ENCODE measurements around the gene BCL2.

The BCL2 gene

DNA sequence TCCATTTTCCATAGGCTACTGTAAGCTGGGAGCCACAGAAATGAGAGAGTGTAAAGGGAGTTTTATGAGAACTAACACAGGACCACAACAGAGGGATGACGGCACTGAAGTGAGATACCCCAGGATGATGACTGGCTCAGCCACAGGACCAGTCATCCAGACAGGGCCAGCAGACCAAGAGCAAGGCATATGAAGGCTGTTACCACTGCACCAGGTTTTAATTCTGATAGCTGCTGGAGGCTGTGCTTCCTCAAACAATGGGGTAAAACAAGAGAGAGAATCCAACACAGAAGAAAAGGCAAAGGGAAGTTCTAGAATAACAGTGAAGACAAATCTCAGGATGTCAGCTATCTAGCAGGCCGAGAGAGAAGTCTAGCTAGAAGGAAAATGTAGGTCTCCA lies 94.9 kb downstream of the BCL2 start:
- H3K9me3 Mint-ChIP-seq, result peaks cover 6% of the 10 kb centered on the region
- no peaks in the 10 kb centered on the region for H3K27me3 Mint-ChIP-seq (ENCODE audit: low read depth)
- H3K4me3 Mint-ChIP-seq, result peak overlapping the region; percentile 6
- DNase-seq (ENCODE audit: low spot score), result no peak
- H3K36me3 Mint-ChIP-seq (ENCODE audit: low read depth), result peaks cover 61% of the 10 kb centered on the region
- peak overlapping the region; percentile 14 for H3K27ac Mint-ChIP-seq
- H3K4me1 Mint-ChIP-seq (ENCODE audit: low read depth), result peaks cover 60% of the 10 kb centered on the region

DNA sequence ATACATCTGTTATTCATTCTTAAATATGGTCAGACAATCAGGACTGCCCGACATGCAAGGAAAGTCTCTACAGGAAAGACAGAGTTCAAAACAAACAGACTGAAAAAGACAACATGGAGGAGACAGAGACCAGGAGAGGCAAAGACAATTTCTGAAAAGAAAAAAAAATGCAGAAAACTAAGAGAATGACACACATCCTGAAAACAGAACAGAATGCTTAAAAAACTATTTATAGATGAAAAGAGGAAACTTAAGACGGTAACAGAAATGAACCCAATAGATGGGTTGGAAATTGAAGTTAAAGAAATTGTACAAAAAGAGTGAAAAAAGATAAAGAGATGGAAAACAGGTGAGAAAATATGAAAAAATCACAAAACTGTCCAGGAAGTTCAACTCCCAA lies 95.7 kb downstream of the BCL2 start:
- H3K4me1 Mint-ChIP-seq (ENCODE audit: low read depth), result peaks cover 58% of the 10 kb centered on the region
- DNase-seq (ENCODE audit: low spot score), result no peak
- peak overlapping the region; percentile 36 for H3K27ac Mint-ChIP-seq
- peaks cover 8% of the 10 kb centered on the region for H3K9me3 Mint-ChIP-seq
- no peaks in the 10 kb centered on the region for H3K27me3 Mint-ChIP-seq (ENCODE audit: low read depth)
- peaks cover 63% of the 10 kb centered on the region for H3K36me3 Mint-ChIP-seq (ENCODE audit: low read depth)
- H3K4me3 Mint-ChIP-seq, result peak overlapping the region; percentile 17

- peaks cover 75% of the 10 kb centered on the region for H3K36me3 Mint-ChIP-seq (ENCODE audit: low read depth)
- peaks cover 71% of the 10 kb centered on the region for H3K4me1 Mint-ChIP-seq (ENCODE audit: low read depth)
- no peak for DNase-seq (ENCODE audit: low spot score)
- H3K27me3 Mint-ChIP-seq (ENCODE audit: low read depth), result no peaks in the 10 kb centered on the region
- no peak overlapping the region for H3K4me3 Mint-ChIP-seq
- H3K27ac Mint-ChIP-seq, result no peak overlapping the region
- H3K9me3 Mint-ChIP-seq, result peaks cover 16% of the 10 kb centered on the region
These were observed 98.7 kb downstream of the BCL2 start for GRCh38 chr18:63220903-63221302.

- H3K4me1 Mint-ChIP-seq (ENCODE audit: low read depth), result peaks cover 74% of the 10 kb centered on the region
- H3K36me3 Mint-ChIP-seq (ENCODE audit: low read depth), result peaks cover 77% of the 10 kb centered on the region
- no peaks in the 10 kb centered on the region for H3K27me3 Mint-ChIP-seq (ENCODE audit: low read depth)
- peak overlapping the region; percentile 83 for H3K4me3 Mint-ChIP-seq
- DNase-seq (ENCODE audit: low spot score), result no peak
- peak overlapping the region; percentile 94 for H3K27ac Mint-ChIP-seq
- peaks cover 16% of the 10 kb centered on the region for H3K9me3 Mint-ChIP-seq
These were observed 101.1 kb downstream of the BCL2 start for GRCh38 chr18:63218472-63218871.

- Mint-ChIP-seq H3K9me3 (peaks cover 10% of the 10 kb centered on the region), H3K27me3 (ENCODE audit: low read depth) (no peaks in the 10 kb centered on the region), H3K36me3 (ENCODE audit: low read depth) (peaks cover 75% of the 10 kb centered on the region), H3K27ac (peak overlapping the region; percentile 94), H3K4me1 (ENCODE audit: low read depth) (peaks cover 77% of the 10 kb centered on the region), H3K4me3 (peak overlapping the region; percentile 83)
- no peak for DNase-seq (ENCODE audit: low spot score)
These were observed 102.9 kb downstream of the BCL2 start for GRCh38 chr18:63216516-63217311.

DNA sequence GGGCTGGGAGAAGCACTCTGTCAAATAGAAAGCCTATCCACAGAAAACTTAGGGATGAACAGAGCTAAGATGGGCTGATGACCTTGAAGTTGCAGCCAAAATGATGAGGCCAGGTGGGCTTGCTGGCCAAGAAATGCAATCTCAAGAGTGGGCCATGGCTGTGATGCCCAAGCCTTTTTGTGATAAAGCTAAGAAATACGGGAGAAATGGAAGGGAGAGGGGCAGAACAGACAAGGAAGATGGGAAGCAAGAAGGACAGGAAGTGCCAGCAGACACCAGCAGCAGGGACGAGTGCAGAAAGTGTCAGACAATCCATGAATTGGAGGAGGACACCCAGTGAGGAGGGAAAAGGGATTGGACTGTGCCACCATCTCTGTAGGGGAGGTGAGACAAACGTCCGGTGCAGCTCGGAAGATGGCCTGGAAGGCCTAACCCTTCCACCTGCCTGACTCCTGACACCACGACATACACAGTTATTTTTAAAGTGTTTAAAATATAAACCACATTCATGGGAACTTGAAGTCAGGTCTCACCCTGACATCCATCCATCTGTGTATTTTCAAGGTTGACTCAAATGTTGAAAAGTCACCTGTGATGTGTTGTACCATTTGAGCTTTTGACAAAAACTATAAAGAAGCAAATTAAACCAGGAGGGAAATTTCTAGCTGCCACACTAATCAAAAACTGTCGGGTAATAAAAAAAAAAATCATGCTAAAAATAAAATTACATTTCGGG lies 105.5 kb downstream of the BCL2 start:
- Mint-ChIP-seq H3K9me3 (peaks cover 10% of the 10 kb centered on the region), H3K27me3 (ENCODE audit: low read depth) (no peaks in the 10 kb centered on the region), H3K36me3 (ENCODE audit: low read depth) (peaks cover 68% of the 10 kb centered on the region), H3K4me3 (peak overlapping the region; percentile 85), H3K27ac (peak overlapping the region; percentile 96), H3K4me1 (ENCODE audit: low read depth) (peaks cover 83% of the 10 kb centered on the region)
- DNase-seq (ENCODE audit: low spot score), result no peak

- peaks cover 68% of the 10 kb centered on the region for H3K36me3 Mint-ChIP-seq (ENCODE audit: low read depth)
- peaks cover 82% of the 10 kb centered on the region for H3K4me1 Mint-ChIP-seq (ENCODE audit: low read depth)
These were observed 106.2 kb downstream of the BCL2 start for GRCh38 chr18:63213331-63213900.

DNA sequence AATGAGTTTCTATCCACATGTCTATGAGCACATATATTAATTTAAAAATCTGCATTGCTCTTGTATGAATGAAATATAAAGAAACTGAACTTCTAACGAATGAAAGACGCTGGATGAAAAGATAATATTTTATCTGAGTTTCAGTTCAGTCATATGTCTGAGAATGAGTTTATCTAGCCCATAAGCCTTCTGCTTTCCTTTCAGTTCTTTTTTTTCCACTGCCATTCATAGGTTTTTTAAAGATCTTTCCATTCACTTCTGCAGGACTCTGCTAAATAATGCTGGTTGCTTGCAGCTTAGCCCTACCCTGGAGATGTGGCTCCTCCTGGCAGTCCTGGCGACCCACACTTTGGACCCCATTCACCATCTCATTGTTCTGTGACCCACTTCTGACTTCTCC lies 109.0 kb downstream of the BCL2 start:
- peak overlapping the region; percentile 85 for H3K4me3 Mint-ChIP-seq
- peaks cover 77% of the 10 kb centered on the region for H3K4me1 Mint-ChIP-seq (ENCODE audit: low read depth)
- H3K27me3 Mint-ChIP-seq (ENCODE audit: low read depth), result no peaks in the 10 kb centered on the region
- peak; percentile 17 for DNase-seq (ENCODE audit: low spot score)
- H3K36me3 Mint-ChIP-seq (ENCODE audit: low read depth), result peaks cover 64% of the 10 kb centered on the region
- peak overlapping the region; percentile 96 for H3K27ac Mint-ChIP-seq
- H3K9me3 Mint-ChIP-seq, result no peaks in the 10 kb centered on the region

More at GRCh38 chr18:63213331-63213900, 106.2 kb downstream of the BCL2 start:
- peak overlapping the region; percentile 96 for H3K27ac Mint-ChIP-seq
- H3K27me3 Mint-ChIP-seq (ENCODE audit: low read depth), result no peaks in the 10 kb centered on the region
- DNase-seq (ENCODE audit: low spot score), result peak; percentile 50
- peak overlapping the region; percentile 85 for H3K4me3 Mint-ChIP-seq
- H3K9me3 Mint-ChIP-seq, result peaks cover 3% of the 10 kb centered on the region

- Mint-ChIP-seq H3K27ac (peak overlapping the region; percentile 96), H3K9me3 (no peaks in the 10 kb centered on the region), H3K4me3 (peak overlapping the region; percentile 85), H3K27me3 (ENCODE audit: low read depth) (no peaks in the 10 kb centered on the region), H3K36me3 (ENCODE audit: low read depth) (peaks cover 62% of the 10 kb centered on the region), H3K4me1 (ENCODE audit: low read depth) (peaks cover 82% of the 10 kb centered on the region)
- DNase-seq (ENCODE audit: low spot score), result peak; percentile 6
These were observed 110.9 kb downstream of the BCL2 start for GRCh38 chr18:63208676-63209075.

GRCh38 chr18:63207835-63208234 lies 111.7 kb downstream of the BCL2 start:
- Mint-ChIP-seq H3K4me3 (peak overlapping the region; percentile 85), H3K27me3 (ENCODE audit: low read depth) (no peaks in the 10 kb centered on the region), H3K4me1 (ENCODE audit: low read depth) (peaks cover 82% of the 10 kb centered on the region), H3K36me3 (ENCODE audit: low read depth) (peaks cover 59% of the 10 kb centered on the region), H3K27ac (peak overlapping the region; percentile 96), H3K9me3 (no peaks in the 10 kb centered on the region)
- DNase-seq (ENCODE audit: low spot score), result no peak

- peak overlapping the region; percentile 85 for H3K4me3 Mint-ChIP-seq
- peaks cover 83% of the 10 kb centered on the region for H3K4me1 Mint-ChIP-seq (ENCODE audit: low read depth)
- DNase-seq (ENCODE audit: low spot score), result peak; percentile 17
- H3K27ac Mint-ChIP-seq, result peak overlapping the region; percentile 88
- peaks cover 62% of the 10 kb centered on the region for H3K36me3 Mint-ChIP-seq (ENCODE audit: low read depth)
- H3K27me3 Mint-ChIP-seq (ENCODE audit: low read depth), result no peaks in the 10 kb centered on the region
- H3K9me3 Mint-ChIP-seq, result no peaks in the 10 kb centered on the region
These were observed 112.3 kb downstream of the BCL2 start for GRCh38 chr18:63207143-63207790.

GRCh38 chr18:63206433-63207142 lies 113.0 kb downstream of the BCL2 start:
- peaks cover 60% of the 10 kb centered on the region for H3K36me3 Mint-ChIP-seq (ENCODE audit: low read depth)
- no peaks in the 10 kb centered on the region for H3K9me3 Mint-ChIP-seq
- H3K4me1 Mint-ChIP-seq (ENCODE audit: low read depth), result peaks cover 82% of the 10 kb centered on the region
- DNase-seq (ENCODE audit: low spot score), result no peak
- H3K4me3 Mint-ChIP-seq, result peak overlapping the region; percentile 85
- peak overlapping the region; percentile 88 for H3K27ac Mint-ChIP-seq
- no peaks in the 10 kb centered on the region for H3K27me3 Mint-ChIP-seq (ENCODE audit: low read depth)

DNA sequence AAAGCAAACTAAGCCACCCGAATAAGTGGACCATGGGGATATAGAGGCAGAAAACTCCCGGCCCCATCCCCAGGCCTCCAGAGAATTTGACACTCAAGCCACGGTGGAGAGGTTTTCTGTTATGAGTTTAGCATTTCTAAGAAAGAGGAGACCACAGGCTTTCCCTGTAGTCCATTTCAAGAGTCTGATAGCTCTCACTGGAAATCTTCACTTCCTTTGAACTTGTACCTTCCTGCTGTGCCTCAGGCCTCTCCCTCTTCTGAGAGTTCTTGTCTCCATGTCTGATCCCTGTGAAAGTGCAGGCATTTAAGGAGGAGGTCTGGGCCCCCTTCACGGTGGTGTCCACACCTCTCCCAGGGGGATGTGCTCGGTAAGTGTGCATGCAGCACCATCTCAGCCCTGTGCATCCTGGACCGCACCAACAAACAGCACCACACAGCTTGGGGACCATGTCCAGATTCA lies 113.7 kb downstream of the BCL2 start:
- no peaks in the 10 kb centered on the region for H3K9me3 Mint-ChIP-seq
- H3K4me1 Mint-ChIP-seq (ENCODE audit: low read depth), result peaks cover 78% of the 10 kb centered on the region
- peaks cover 56% of the 10 kb centered on the region for H3K36me3 Mint-ChIP-seq (ENCODE audit: low read depth)
- peak overlapping the region; percentile 85 for H3K4me3 Mint-ChIP-seq
- peak overlapping the region; percentile 88 for H3K27ac Mint-ChIP-seq
- H3K27me3 Mint-ChIP-seq (ENCODE audit: low read depth), result no peaks in the 10 kb centered on the region
- no peak for DNase-seq (ENCODE audit: low spot score)

Measured in T-helper 2 cell treated with Interferon-gamma antibody and Interleukin-4, amounts not matched to agents 5 μg/mL and 100 μg/mL, for 36 hours (primary cell).